Choroid plexus epithelial cell (primary cell): ENCODE results near the gene OR2AJ1.

Experiments
- DNase-seq: peaks from one replicate; pipeline ENCODE4 v3.0.0-alpha.2; 2010; ENCODE audit warnings: low read depth
- H3K4me3 ChIP-seq: 2 replicates; pipeline ENCODE4 v1.5.1; 2011; ENCODE audit warnings: low read depth, mild to moderate bottlenecking, control low read depth, low read length, moderate library complexity
- TF ChIP-seq, protein P1 (sequence below): conservative IDR thresholded peaks from 2 replicates; pipeline ENCODE4 v1.5.1; 2011; ENCODE audit warnings: low read depth, mild to moderate bottlenecking, control low read depth, inconsistent platforms, low read length, moderate library complexity

The OR2AJ1 gene, protein sequence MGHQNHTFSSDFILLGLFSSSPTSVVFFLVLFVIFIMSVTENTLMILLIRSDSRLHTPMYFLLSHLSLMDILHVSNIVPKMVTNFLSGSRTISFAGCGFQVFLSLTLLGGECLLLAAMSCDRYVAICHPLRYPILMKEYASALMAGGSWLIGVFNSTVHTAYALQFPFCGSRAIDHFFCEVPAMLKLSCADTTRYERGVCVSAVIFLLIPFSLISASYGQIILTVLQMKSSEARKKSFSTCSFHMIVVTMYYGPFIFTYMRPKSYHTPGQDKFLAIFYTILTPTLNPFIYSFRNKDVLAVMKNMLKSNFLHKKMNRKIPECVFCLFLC

DNA sequence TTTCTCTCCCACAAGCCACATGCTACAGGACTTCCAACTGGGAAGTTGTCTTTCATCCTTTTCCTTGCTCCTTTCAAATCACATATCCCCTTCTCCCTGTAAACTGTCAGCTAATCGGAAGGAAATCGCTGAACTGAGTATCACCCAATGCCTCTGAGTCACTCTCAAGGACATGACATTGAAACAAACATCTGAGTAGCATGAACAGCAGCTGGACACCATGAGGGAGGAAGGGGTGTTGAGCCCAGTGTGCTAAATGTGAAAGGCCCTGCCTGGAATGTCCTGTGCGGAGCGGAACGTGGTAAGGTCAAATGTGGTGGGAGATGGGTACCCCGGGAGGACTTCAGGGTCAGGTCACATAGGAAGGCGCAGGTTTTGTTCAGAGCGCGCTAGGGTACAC lies at the start of gene OR2AJ1:
Gene OR2AJ1 (plus strand): TSS at position 22 of the 400 bp plus-strand sequence. CDS start 8,880 bp downstream, outside the sequence.
- TF ChIP-seq, protein P1, sequence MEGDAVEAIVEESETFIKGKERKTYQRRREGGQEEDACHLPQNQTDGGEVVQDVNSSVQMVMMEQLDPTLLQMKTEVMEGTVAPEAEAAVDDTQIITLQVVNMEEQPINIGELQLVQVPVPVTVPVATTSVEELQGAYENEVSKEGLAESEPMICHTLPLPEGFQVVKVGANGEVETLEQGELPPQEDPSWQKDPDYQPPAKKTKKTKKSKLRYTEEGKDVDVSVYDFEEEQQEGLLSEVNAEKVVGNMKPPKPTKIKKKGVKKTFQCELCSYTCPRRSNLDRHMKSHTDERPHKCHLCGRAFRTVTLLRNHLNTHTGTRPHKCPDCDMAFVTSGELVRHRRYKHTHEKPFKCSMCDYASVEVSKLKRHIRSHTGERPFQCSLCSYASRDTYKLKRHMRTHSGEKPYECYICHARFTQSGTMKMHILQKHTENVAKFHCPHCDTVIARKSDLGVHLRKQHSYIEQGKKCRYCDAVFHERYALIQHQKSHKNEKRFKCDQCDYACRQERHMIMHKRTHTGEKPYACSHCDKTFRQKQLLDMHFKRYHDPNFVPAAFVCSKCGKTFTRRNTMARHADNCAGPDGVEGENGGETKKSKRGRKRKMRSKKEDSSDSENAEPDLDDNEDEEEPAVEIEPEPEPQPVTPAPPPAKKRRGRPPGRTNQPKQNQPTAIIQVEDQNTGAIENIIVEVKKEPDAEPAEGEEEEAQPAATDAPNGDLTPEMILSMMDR = no peak
- H3K4me3 ChIP-seq = no peak within 1 kb of the TSS
- DNase-seq = no peak

DNA sequence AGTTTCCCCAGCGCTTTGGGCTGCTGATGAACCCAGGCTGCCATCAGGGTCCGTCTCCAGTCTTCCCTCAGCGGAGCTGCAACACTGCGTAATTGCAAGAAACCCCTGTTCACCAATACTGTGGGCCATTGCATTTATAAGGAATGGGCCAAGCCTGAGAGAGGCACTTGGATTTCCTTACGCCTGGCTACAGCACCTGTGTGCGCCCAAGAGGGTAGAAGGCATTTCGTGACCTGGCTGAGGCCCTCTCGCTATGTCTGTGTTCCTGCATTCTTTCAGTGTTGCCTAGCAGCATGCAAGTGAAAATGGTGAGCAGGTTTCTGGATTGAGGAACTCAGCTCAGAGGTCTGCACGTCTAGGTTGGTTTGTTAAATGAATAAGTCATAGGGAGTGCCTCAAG lies 41.3 kb upstream of the OR2AJ1 start:
- no peak overlapping the region for H3K4me3 ChIP-seq
- TF ChIP-seq, protein P1 = no peak
- no peak for DNase-seq

DNA sequence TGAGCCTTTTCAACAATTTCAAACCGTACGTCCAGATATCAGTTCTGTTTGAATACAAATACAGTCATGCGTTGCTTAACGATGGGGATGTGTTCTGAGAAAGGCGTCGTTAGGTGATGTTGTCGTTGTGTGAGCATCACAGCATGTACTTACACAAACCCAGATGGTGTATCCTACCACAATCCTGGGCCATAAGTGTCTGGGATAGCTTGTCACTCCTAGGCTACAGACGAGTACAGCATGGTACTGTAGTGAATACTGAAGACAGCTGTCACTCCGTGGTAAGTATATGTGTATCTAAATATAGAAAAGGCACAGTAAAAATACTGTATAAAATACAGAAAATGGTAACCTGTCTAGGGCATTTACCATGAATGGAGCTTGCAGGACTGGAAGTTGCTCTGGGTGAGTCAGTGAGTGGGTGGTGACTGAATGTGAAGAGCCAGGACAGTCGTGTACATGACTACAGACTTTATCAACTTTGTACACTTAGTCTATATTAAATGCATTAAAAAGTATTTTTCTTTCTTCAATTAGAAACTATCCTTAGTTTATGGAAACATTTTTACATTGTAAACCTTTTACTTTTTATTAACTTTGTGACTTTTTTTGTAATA lies 39.8 kb upstream of the OR2AJ1 start:
- TF ChIP-seq, protein P1 = no peak
- no peak overlapping the region for H3K4me3 ChIP-seq
- DNase-seq = no peak

DNA sequence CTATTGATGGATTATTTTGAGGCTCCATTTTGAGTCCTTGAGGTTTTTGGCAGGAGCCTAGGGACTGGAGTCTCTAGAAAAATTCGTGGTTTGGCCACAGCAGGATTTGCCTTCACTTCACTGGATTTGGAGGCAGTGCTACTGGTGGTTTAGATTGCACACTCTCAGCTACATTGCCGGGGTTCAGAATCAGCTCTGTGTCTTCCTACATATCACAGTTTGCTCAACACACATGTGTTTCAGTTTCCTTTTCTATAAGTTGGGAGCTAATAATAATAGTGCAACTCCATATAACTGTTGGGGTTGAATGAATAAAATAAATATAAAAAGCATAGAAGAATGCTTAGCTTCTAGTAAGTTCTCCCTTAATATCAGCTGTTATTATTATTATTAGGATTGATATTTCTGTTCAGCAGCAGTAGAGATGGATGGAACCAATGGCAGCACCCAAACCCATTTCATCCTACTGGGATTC lies 29.5 kb upstream of the OR2AJ1 start, which contains the start of gene OR2W3:
Gene OR2W3 (plus strand): TSS at position 425 of the 475 bp plus-strand sequence. CDS start 0 bp downstream, at position 425.
- TF ChIP-seq, protein P1 = no peak
- no peak for DNase-seq
- H3K4me3 ChIP-seq = no peak within 1 kb of the TSS

DNA sequence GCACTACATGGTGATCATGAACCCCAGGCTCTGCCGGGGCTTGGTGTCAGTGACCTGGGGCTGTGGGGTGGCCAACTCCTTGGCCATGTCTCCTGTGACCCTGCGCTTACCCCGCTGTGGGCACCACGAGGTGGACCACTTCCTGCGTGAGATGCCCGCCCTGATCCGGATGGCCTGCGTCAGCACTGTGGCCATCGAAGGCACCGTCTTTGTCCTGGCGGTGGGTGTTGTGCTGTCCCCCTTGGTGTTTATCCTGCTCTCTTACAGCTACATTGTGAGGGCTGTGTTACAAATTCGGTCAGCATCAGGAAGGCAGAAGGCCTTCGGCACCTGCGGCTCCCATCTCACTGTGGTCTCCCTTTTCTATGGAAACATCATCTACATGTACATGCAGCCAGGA lies 28.7 kb upstream of the OR2AJ1 start:
- TF ChIP-seq, protein P1 = no peak
- no peak for DNase-seq
- no peak overlapping the region for H3K4me3 ChIP-seq

DNA sequence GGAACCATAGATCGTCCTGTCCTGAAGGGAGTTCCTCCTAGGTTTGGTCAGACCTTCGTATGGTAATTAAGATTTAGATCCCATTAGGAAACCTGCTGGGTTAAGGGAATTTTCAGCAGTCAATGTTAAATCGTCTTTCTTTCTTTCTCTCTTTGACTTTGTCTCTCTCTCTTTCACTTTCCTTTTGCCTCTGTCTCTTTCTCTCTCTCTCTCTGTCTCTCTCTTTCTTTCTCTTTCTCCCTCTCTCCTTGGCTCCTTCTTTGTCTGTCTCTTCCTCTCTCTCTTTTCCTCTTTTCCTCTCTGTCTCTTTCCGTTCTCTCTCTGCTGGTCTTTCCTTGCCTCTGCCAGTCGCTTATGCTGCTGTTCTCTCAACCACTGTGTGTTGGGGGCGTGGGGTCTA lies 20.6 kb upstream of the OR2AJ1 start:
- no peak overlapping the region for H3K4me3 ChIP-seq
- DNase-seq = no peak
- TF ChIP-seq, protein P1 = no peak
